ENCODE data around the gene MVB12A.

DNA sequence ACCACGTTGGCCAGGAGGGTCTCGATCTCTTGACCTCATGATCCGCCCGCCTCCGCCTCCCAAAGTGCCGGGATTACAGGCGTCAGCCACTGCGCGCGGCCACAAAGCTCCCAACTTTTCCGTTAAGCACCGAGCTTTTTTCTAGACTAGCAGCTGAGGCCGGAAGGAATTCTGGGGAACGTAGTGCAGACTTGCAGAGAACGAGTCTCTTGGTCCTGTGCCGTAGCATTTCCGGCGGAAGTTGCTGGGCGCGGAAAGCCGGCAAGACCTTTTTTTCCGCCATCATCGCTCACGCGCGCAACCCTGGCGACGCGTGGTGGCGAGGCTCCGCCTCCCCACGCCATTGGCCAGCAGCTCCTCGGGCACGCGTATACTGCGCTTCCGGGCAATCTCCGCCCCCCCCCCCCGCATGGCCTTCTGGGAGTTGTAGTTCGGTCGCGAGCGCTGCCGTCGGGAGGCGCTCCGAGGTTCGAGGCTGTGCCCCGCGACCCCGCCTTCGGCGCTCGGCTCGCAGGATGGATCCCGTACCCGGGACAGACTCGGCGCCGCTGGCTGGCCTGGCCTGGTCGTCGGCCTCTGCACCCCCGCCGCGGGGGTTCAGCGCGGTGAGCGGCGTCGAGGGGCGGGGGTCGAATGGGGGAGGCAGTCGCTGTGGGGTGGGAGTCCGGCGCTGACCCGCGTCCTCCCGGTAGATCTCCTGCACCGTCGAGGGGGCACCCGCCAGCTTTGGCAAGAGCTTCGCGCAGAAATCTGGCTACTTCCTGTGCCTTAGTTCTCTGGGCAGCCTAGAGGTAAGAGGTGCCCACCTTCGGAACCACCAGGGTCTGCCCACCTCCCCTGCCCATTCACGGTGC, at the start of gene MVB12A:
- TF ChIP-seq, protein P1, sequence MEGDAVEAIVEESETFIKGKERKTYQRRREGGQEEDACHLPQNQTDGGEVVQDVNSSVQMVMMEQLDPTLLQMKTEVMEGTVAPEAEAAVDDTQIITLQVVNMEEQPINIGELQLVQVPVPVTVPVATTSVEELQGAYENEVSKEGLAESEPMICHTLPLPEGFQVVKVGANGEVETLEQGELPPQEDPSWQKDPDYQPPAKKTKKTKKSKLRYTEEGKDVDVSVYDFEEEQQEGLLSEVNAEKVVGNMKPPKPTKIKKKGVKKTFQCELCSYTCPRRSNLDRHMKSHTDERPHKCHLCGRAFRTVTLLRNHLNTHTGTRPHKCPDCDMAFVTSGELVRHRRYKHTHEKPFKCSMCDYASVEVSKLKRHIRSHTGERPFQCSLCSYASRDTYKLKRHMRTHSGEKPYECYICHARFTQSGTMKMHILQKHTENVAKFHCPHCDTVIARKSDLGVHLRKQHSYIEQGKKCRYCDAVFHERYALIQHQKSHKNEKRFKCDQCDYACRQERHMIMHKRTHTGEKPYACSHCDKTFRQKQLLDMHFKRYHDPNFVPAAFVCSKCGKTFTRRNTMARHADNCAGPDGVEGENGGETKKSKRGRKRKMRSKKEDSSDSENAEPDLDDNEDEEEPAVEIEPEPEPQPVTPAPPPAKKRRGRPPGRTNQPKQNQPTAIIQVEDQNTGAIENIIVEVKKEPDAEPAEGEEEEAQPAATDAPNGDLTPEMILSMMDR (IDR thresholded peaks at IDR 0.05): no peak
- no peak for TF ChIP-seq ZFX (IDR thresholded peaks at IDR 0.05; ENCODE audit: borderline replicate concordance)

Data from 22Rv1 (cell line).